HepG2 (cell line): Measurements from ENCODE around the gene JAGN1. TPM values are rescaled to one million over a fixed set of nuclear protein-coding genes. Genes with fewer than 3 reads are reported as not detected.

Experiments
- AGO2 ChIP-seq: fragments of 200-400 bp; formaldehyde crosslinking; optimal IDR thresholded peaks from 2 replicates; pipeline ENCODE3; 2017; ENCODE audit warnings: mild to moderate bottlenecking, low read depth, low read length, moderate library complexity
- AKAP8 ChIP-seq: sonication (generic); formaldehyde crosslinking; IDR thresholded peaks from 2 replicates; pipeline ENCODE4 v1.5.1; 2020; ENCODE audit warnings: mild to moderate bottlenecking, missing genetic modification reagents
- ATAD3A ChIP-seq: sonication (generic); formaldehyde crosslinking; IDR thresholded peaks from 2 replicates; pipeline ENCODE4 v1.4.0; 2020; ENCODE audit warnings: missing genetic modification reagents
- CEBPG ChIP-seq: IDR thresholded peaks from 2 replicates; pipeline ENCODE4 v1.6.1; 2016
- DMTF1 ChIP-seq: sonication (generic); formaldehyde crosslinking; IDR thresholded peaks from 2 replicates; pipeline ENCODE4 v1.4.0; 2020; ENCODE audit warnings: mild to moderate bottlenecking, missing genetic modification reagents
- GMEB1 ChIP-seq: sonication (generic); formaldehyde crosslinking; IDR thresholded peaks from 2 replicates; pipeline ENCODE4 v1.5.1; 2020; ENCODE audit warnings: missing genetic modification reagents, mild to moderate bottlenecking, borderline replicate concordance
- HHEX ChIP-seq: IDR thresholded peaks from 2 replicates; pipeline ENCODE4 v1.6.1; 2016; ENCODE audit warnings: control low read depth
- IKZF4 ChIP-seq: sonication (generic); formaldehyde crosslinking; IDR thresholded peaks from 2 replicates; pipeline ENCODE4 v1.5.1; 2020; ENCODE audit warnings: borderline replicate concordance, mild to moderate bottlenecking, low read depth, missing genetic modification reagents; ENCODE audit errors: not compliant biosample characterization
- KAT7 ChIP-seq: IDR thresholded peaks from 2 replicates; pipeline ENCODE4 v1.6.1; 2018; ENCODE audit warnings: borderline replicate concordance, missing compliant biosample characterization
- KMT2A ChIP-seq: sonication (generic); formaldehyde crosslinking; IDR thresholded peaks from 2 replicates; pipeline ENCODE4 v1.4.0; 2020; ENCODE audit warnings: missing genetic modification reagents
- NR2C2 ChIP-seq: sonication (generic); formaldehyde crosslinking; IDR thresholded peaks from 2 replicates; pipeline ENCODE4 v1.4.0; 2020; ENCODE audit warnings: missing genetic modification reagents, mild to moderate bottlenecking, moderate library complexity, borderline replicate concordance
- POGK ChIP-seq: sonication (generic); formaldehyde crosslinking; conservative IDR thresholded peaks from 2 replicates; pipeline ENCODE4 v1.8.0; 2022; ENCODE audit warnings: mild to moderate bottlenecking, moderate library complexity, missing genetic modification reagents
- RBM39 ChIP-seq: fragments of 200-400 bp; formaldehyde crosslinking; IDR thresholded peaks from one replicate; pipeline ENCODE4 v1.6.1; 2018; ENCODE audit warnings: antibody characterized with exemption, mild to moderate bottlenecking, low read depth, low read length; ENCODE audit not compliant: poor library complexity, severe bottlenecking
- SAFB2 ChIP-seq: sonication (generic); formaldehyde crosslinking; IDR thresholded peaks from 2 replicates; pipeline ENCODE4 v1.5.1; 2020; ENCODE audit warnings: missing genetic modification reagents, low read depth, mild to moderate bottlenecking, borderline replicate concordance
- SRSF1 ChIP-seq: fragments of 200-400 bp; formaldehyde crosslinking; optimal IDR thresholded peaks from 2 replicates; pipeline ENCODE3; 2017; ENCODE audit warnings: mild to moderate bottlenecking, low read depth, low read length, moderate library complexity
- TBX2 ChIP-seq: sonication (generic); formaldehyde crosslinking; IDR thresholded peaks from 2 replicates; pipeline ENCODE4 v1.5.0; 2020; ENCODE audit warnings: missing genetic modification reagents, mild to moderate bottlenecking, borderline replicate concordance
- TBX3 ChIP-seq: fragments of 450-650 bp; IDR thresholded peaks from 2 replicates; pipeline ENCODE4 v1.6.1; 2017; ENCODE audit warnings: antibody characterized with exemption, mild to moderate bottlenecking, inconsistent platforms, borderline replicate concordance
- U2AF2 ChIP-seq: fragments of 200-400 bp; formaldehyde crosslinking; IDR thresholded peaks from 2 replicates; pipeline ENCODE4 v1.6.1; 2017; ENCODE audit warnings: low read depth, mild to moderate bottlenecking, low read length
- ZBTB7A ChIP-seq: sonication (generic); formaldehyde crosslinking; IDR thresholded peaks from 2 replicates; pipeline ENCODE4 v1.8.0; 2022; ENCODE audit warnings: mild to moderate bottlenecking, missing genetic modification reagents
- ZFP62 ChIP-seq: sonication (generic); formaldehyde crosslinking; IDR thresholded peaks from 2 replicates; pipeline ENCODE4 v1.4.0; 2020; ENCODE audit warnings: missing genetic modification reagents
- ZNF333 ChIP-seq: sonication (generic); formaldehyde crosslinking; IDR thresholded peaks from 2 replicates; pipeline ENCODE4 v1.4.0; 2020; ENCODE audit warnings: mild to moderate bottlenecking, missing genetic modification reagents, borderline replicate concordance
- ZNF557 ChIP-seq: sonication (generic); formaldehyde crosslinking; IDR thresholded peaks from 2 replicates; pipeline ENCODE4 v1.4.0; 2020; ENCODE audit warnings: missing genetic modification reagents
- ZNF724P ChIP-seq: sonication (generic); formaldehyde crosslinking; IDR thresholded peaks from 2 replicates; pipeline ENCODE4 v1.8.0; 2022; ENCODE audit warnings: missing genetic modification reagents, borderline replicate concordance
- ZNF773 ChIP-seq: sonication (generic); formaldehyde crosslinking; IDR thresholded peaks from 2 replicates; pipeline ENCODE4 v1.4.0; 2020; ENCODE audit warnings: missing genetic modification reagents, borderline replicate concordance
- ZSCAN5A ChIP-seq: sonication (generic); formaldehyde crosslinking; IDR thresholded peaks from 2 replicates; pipeline ENCODE4 v1.8.0; 2022; ENCODE audit warnings: mild to moderate bottlenecking, missing genetic modification reagents, borderline replicate concordance
- polyA plus RNA-seq, 8 experiments: library from polyadenylated mRNA; depleted of rRNA in 3 of 8; stranded (reverse) in 7 of 8; unstranded in 1 of 8; fragments of >200 nt; fragmentation: Illumina TruSeq in 4 of 8; extraction: Trizol in 4 of 8; gene quantifications; 2 replicates each; pipeline versions ENCODE4 v1.2.1 to v1.2.3, GENCODE V29; 2011 to 2016; ENCODE audit warnings: low read depth in 4 of 8, missing spikeins in 1 of 8, mixed read lengths in 1 of 8; ENCODE audit not compliant: insufficient read depth in 1 of 8
- total RNA-seq, 5 experiments: library from RNA; depleted of rRNA; stranded (reverse); fragments of >200 nt; fragmentation: Illumina TruSeq; extraction: Trizol; gene quantifications; 2 replicates each; pipeline ENCODE4 v1.2.3, GENCODE V29; 2016; ENCODE audit warnings: low read depth in 1 of 5

Gene JAGN1
- total and polyA plus RNA-seq, 2 of the 13 experiments (the other 11 are each of a cell fraction or from before 2014, with no cell fraction given), result 49.9 to 50.9 TPM

- TF ChIP-seq AGO2 (no peak), CEBPG (CRISPR knock-in tag) (peak; percentile 64), DMTF1 (no peak), ZSCAN5A (CRISPR knock-in tag) (no peak), ZNF557 (CRISPR knock-in tag) (no peak), ZBTB7A (CRISPR knock-in tag) (no peak), TBX3 (peak; percentile 85), SAFB2 (CRISPR knock-in tag) (no peak), SRSF1 (no peak), ZFP62 (CRISPR knock-in tag) (no peak), TBX2 (CRISPR knock-in tag) (peak; percentile 89), KAT7 (CRISPR knock-in tag) (no peak), RBM39 (no peak), ZNF724P (CRISPR knock-in tag) (no peak), IKZF4 (CRISPR knock-in tag) (no peak), ZNF333 (CRISPR knock-in tag) (no peak), KMT2A (CRISPR knock-in tag) (no peak), POGK (CRISPR knock-in tag) (no peak), U2AF2 (no peak), NR2C2 (no peak), ATAD3A (no peak), AKAP8 (CRISPR knock-in tag) (no peak), GMEB1 (CRISPR knock-in tag) (no peak), ZNF773 (CRISPR knock-in tag) (no peak), HHEX (CRISPR knock-in tag) (no peak)
Observed at GRCh38 chr3:9878700-9879099, 11.7 kb upstream of the JAGN1 start (continued).
